ENCODE results near the gene PAPLN. TPM values are rescaled to one million over a fixed set of nuclear protein-coding genes. Genes with fewer than 3 reads are reported as not detected.

Gene PAPLN
- total RNA-seq, 1 experiment from 2014 or later: 0.75 TPM

DNA sequence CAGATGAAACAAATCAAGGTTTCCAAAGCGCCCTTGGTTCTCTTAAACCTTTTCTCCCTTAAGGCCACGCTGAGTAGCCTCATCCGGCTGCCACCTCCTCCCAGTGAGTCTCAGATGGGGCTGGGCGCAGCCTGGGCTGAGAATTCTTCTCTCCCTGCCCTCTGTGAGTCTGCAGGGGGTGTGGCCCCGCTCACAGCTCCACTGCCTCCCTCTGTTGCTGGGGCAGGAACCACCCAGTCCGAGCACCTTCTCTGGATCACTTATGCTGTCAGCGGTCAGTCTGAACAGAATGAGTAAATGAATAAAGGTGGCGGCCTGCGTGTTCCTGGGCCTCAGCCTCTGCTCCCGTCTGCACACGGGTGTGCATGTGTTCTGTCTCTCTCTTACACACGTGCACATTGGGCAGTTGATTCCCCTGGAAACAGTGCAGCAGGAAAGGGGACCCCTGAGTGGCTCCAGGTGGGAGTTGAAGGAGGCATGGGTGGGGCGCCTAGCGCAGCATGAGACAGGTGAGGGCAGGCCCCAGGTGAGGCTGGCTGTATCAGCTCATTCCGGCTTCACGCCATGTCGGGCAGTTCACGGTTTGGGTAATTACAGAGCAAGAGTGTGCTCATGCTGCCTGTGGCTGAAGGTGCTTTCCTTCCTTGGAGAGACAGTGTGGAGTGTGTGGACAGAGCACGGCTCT is 4.3 kb downstream of the PAPLN start:
- no peak overlapping the region for H3K4me3 ChIP-seq (ENCODE audit: low read depth, low read length, poor library complexity, severe bottlenecking)
- no TSS peak for BruUV-seq (replicated peaks)
- DNase-seq (ENCODE audit: low spot score): no peak
- ChIA-PET CTCF (no interaction called here), POLR2A (ENCODE audit: low non-redundant PET) (no interaction called here)
- no peaks in the 10 kb centered on the region for H3K36me3 ChIP-seq (ENCODE audit: insufficient read depth, low read length, poor library complexity, severe bottlenecking)
- no peaks in the 10 kb centered on the region for H3K9me3 ChIP-seq (ENCODE audit: low read depth, low read length, poor library complexity, severe bottlenecking)
- H3K27ac ChIP-seq (ENCODE audit: low read depth, low read length, poor library complexity, severe bottlenecking): no peak overlapping the region
- peaks cover 25% of the 10 kb centered on the region for H3K27me3 ChIP-seq (replicated peaks; ENCODE audit: insufficient read depth, low read depth, low read length, poor library complexity)
- intact Hi-C loops (cut with micrococcal nuclease; ENCODE audit: unreplicated experiment): no loop called here
- TF ChIP-seq EZH2 (IDR thresholded peaks at IDR 0.05; ENCODE audit: borderline replicate concordance, low read depth, low read length, poor library complexity, severe bottlenecking): no peak
- TF ChIP-seq, protein P1, sequence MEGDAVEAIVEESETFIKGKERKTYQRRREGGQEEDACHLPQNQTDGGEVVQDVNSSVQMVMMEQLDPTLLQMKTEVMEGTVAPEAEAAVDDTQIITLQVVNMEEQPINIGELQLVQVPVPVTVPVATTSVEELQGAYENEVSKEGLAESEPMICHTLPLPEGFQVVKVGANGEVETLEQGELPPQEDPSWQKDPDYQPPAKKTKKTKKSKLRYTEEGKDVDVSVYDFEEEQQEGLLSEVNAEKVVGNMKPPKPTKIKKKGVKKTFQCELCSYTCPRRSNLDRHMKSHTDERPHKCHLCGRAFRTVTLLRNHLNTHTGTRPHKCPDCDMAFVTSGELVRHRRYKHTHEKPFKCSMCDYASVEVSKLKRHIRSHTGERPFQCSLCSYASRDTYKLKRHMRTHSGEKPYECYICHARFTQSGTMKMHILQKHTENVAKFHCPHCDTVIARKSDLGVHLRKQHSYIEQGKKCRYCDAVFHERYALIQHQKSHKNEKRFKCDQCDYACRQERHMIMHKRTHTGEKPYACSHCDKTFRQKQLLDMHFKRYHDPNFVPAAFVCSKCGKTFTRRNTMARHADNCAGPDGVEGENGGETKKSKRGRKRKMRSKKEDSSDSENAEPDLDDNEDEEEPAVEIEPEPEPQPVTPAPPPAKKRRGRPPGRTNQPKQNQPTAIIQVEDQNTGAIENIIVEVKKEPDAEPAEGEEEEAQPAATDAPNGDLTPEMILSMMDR (conservative IDR thresholded peaks at IDR 0.05; ENCODE audit: low read depth, low read length): no peak
- peaks cover 6% of the 10 kb centered on the region for H3K4me1 ChIP-seq (ENCODE audit: insufficient read depth, low read length, poor library complexity, severe bottlenecking)

DNA sequence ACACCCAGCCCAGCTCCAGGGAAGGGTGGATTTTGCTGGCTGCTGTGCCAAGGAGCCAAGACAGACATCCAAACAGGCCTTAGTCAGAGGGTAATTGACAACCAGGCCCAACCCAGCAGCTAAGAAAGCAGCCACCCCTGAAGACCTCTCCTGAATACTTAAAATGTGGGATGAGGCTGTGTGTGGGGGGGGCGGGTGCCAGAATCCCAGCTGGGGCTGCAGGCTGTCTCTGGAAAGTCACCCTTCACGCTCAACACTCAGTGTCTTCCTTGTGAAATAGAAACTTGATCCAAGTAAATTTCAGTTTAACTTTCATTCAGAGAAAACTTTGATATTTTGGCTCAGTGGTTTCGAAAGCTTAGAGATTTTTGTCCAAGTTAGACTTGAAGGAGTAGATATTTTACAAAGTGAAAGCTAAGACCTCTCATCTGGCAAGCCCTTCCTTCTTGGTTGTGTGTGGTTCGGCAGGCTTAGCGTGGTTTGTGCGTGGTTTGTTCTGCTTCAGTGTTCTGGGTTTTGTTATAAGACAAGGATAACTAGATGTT is 5.1 kb downstream of the PAPLN start:
- no peak for TF ChIP-seq EZH2 (IDR thresholded peaks at IDR 0.05; ENCODE audit: borderline replicate concordance, low read depth, low read length, poor library complexity, severe bottlenecking)
- TF ChIP-seq, protein P1 (conservative IDR thresholded peaks at IDR 0.05; ENCODE audit: low read depth, low read length): no peak
- Histone ChIP-seq H3K4me3 (ENCODE audit: low read depth, low read length, poor library complexity, severe bottlenecking) (no peak overlapping the region), H3K27ac (ENCODE audit: low read depth, low read length, poor library complexity, severe bottlenecking) (no peak overlapping the region), H3K27me3 (replicated peaks; ENCODE audit: insufficient read depth, low read depth, low read length, poor library complexity) (peaks cover 17% of the 10 kb centered on the region), H3K9me3 (ENCODE audit: low read depth, low read length, poor library complexity, severe bottlenecking) (no peaks in the 10 kb centered on the region), H3K36me3 (ENCODE audit: insufficient read depth, low read length, poor library complexity, severe bottlenecking) (no peaks in the 10 kb centered on the region), H3K4me1 (ENCODE audit: insufficient read depth, low read length, poor library complexity, severe bottlenecking) (peaks cover 6% of the 10 kb centered on the region)
- CTCF ChIA-PET: no interaction called here
- POLR2A ChIA-PET (ENCODE audit: low non-redundant PET): no interaction called here
- DNase-seq (ENCODE audit: low spot score): no peak
- intact Hi-C loops (cut with micrococcal nuclease; ENCODE audit: unreplicated experiment): no loop called here
- no TSS peak for BruUV-seq (replicated peaks)

DNA sequence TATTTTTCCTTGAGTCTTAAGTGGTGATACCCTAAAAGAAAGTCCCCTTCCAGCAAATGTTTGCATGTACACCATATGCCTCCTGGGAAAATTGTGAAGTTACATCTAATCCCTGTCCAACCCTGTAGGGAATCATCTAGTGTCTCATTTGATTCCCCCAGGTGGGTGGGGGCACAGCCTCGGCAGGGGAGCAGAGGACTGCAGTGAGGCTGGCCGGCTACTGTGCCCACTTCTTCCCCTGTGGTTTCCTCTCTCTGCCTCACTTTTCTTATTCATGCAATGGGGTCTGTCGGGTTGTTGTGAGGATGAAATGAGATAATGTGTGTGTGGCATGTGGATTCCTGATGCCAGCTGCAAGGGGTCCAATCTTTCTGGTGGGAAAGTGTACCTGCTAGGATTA is 6.0 kb downstream of the PAPLN start:
- no peak for TF ChIP-seq EZH2 (IDR thresholded peaks at IDR 0.05; ENCODE audit: borderline replicate concordance, low read depth, low read length, poor library complexity, severe bottlenecking)
- TF ChIP-seq, protein P1 (conservative IDR thresholded peaks at IDR 0.05; ENCODE audit: low read depth, low read length): no peak
- ChIA-PET POLR2A (ENCODE audit: low non-redundant PET) (no interaction called here), CTCF (interaction anchor here (0.5 kb wide), 1 partner anchor 228 kb away, joined by 3 read pairs; no protein-coding TSS in a partner anchor)
- peaks cover 8% of the 10 kb centered on the region for H3K27me3 ChIP-seq (replicated peaks; ENCODE audit: insufficient read depth, low read depth, low read length, poor library complexity)
- no peaks in the 10 kb centered on the region for H3K9me3 ChIP-seq (ENCODE audit: low read depth, low read length, poor library complexity, severe bottlenecking)
- DNase-seq (ENCODE audit: low spot score): no peak
- peaks cover 6% of the 10 kb centered on the region for H3K4me1 ChIP-seq (ENCODE audit: insufficient read depth, low read length, poor library complexity, severe bottlenecking)
- intact Hi-C loops (cut with micrococcal nuclease; ENCODE audit: unreplicated experiment): no loop called here
- no peaks in the 10 kb centered on the region for H3K36me3 ChIP-seq (ENCODE audit: insufficient read depth, low read length, poor library complexity, severe bottlenecking)
- no TSS peak for BruUV-seq (replicated peaks)
- no peak overlapping the region for H3K27ac ChIP-seq (ENCODE audit: low read depth, low read length, poor library complexity, severe bottlenecking)
- no peak overlapping the region for H3K4me3 ChIP-seq (ENCODE audit: low read depth, low read length, poor library complexity, severe bottlenecking)
